ENCODE results near the gene H3-3A. TPM values are rescaled to one million over a fixed set of nuclear protein-coding genes. Genes with fewer than 3 reads are reported as not detected.

H3-3A gene
- total RNA-seq, 1 donor from 2014 or later, result 1,150 TPM

- Mint-ChIP-seq H3K27me3 (ENCODE audit: unreplicated experiment) (peaks cover 1% of the 10 kb centered on the region), H3K9me3 (ENCODE audit: unreplicated experiment) (peaks cover 8% of the 10 kb centered on the region), H3K4me1 (ENCODE audit: low read depth, unreplicated experiment) (peaks cover 1% of the 10 kb centered on the region), H3K4me3 (ENCODE audit: unreplicated experiment) (no peak overlapping the region), H3K27ac (ENCODE audit: unreplicated experiment) (no peak overlapping the region), H3K36me3 (ENCODE audit: unreplicated experiment) (peaks cover 4% of the 10 kb centered on the region)
- DNase-seq, result no peak
- no peak for TF ChIP-seq CTCF (IDR thresholded peaks at IDR 0.05; ENCODE audit: partially characterized antibody, unreplicated experiment)
These were observed 32.8 kb downstream of the H3-3A start for GRCh38 chr1:226095286-226095685.

GRCh38 chr1:226097866-226098625, 35.5 kb downstream of the H3-3A start:
- Mint-ChIP-seq H3K36me3 (ENCODE audit: unreplicated experiment) (no peaks in the 10 kb centered on the region), H3K4me1 (ENCODE audit: low read depth, unreplicated experiment) (peaks cover 6% of the 10 kb centered on the region), H3K4me3 (ENCODE audit: unreplicated experiment) (no peak overlapping the region), H3K9me3 (ENCODE audit: unreplicated experiment) (peaks cover 11% of the 10 kb centered on the region), H3K27me3 (ENCODE audit: unreplicated experiment) (peaks cover 1% of the 10 kb centered on the region), H3K27ac (ENCODE audit: unreplicated experiment) (no peak overlapping the region)
- TF ChIP-seq CTCF (IDR thresholded peaks at IDR 0.05; ENCODE audit: partially characterized antibody, unreplicated experiment), result no peak
- DNase-seq, result no peak

GRCh38 chr1:226098870-226099835, 36.6 kb downstream of the H3-3A start:
- no peak for DNase-seq
- H3K27me3 Mint-ChIP-seq (ENCODE audit: unreplicated experiment), result peaks cover 1% of the 10 kb centered on the region
- H3K9me3 Mint-ChIP-seq (ENCODE audit: unreplicated experiment), result peaks cover 11% of the 10 kb centered on the region
- peaks cover 6% of the 10 kb centered on the region for H3K4me1 Mint-ChIP-seq (ENCODE audit: low read depth, unreplicated experiment)
- no peak overlapping the region for H3K27ac Mint-ChIP-seq (ENCODE audit: unreplicated experiment)
- no peaks in the 10 kb centered on the region for H3K36me3 Mint-ChIP-seq (ENCODE audit: unreplicated experiment)
- no peak overlapping the region for H3K4me3 Mint-ChIP-seq (ENCODE audit: unreplicated experiment)
- TF ChIP-seq CTCF (IDR thresholded peaks at IDR 0.05; ENCODE audit: partially characterized antibody, unreplicated experiment), result no peak

GRCh38 chr1:226100436-226101391, 38.2 kb downstream of the H3-3A start:
- peaks cover 11% of the 10 kb centered on the region for H3K4me1 Mint-ChIP-seq (ENCODE audit: low read depth, unreplicated experiment)
- H3K36me3 Mint-ChIP-seq (ENCODE audit: unreplicated experiment), result peaks cover 5% of the 10 kb centered on the region
- H3K27me3 Mint-ChIP-seq (ENCODE audit: unreplicated experiment), result peaks cover 1% of the 10 kb centered on the region
- H3K4me3 Mint-ChIP-seq (ENCODE audit: unreplicated experiment), result peak overlapping the region; percentile 83
- peaks cover 7% of the 10 kb centered on the region for H3K9me3 Mint-ChIP-seq (ENCODE audit: unreplicated experiment)
- TF ChIP-seq CTCF (IDR thresholded peaks at IDR 0.05; ENCODE audit: partially characterized antibody, unreplicated experiment), result no peak
- DNase-seq, result peak; percentile 59
- no peak overlapping the region for H3K27ac Mint-ChIP-seq (ENCODE audit: unreplicated experiment)

Measured in glutamatergic neuron (in vitro differentiated cells).